Right lobe of liver (tissue), 6 donors: ENCODE measurements around the gene TFEB. TPM values are rescaled to one million over a fixed set of nuclear protein-coding genes. Genes with fewer than 3 reads are reported as not detected.

Experiments
- ATAC-seq, 4 donors: fragments of 200-7000 bp; cut with Tn5 transposase; one replicate each; pipeline ENCODE4 v1.9.1; 2020; ENCODE audit warnings: mild to moderate bottlenecking in 4 of 4, moderate library complexity in 4 of 4
- DNase-seq, 3 donors: peaks; one replicate each; pipeline ENCODE4 v3.0.0-alpha.2; 2020
- H3K27ac ChIP-seq, 3 donors: fragments of 200-600 bp; one replicate each; pipeline ENCODE4 v1.8.0; 2022
- H3K27me3 ChIP-seq, 2 donors: fragments of 200-600 bp; one replicate each; pipeline ENCODE4 v1.8.0; 2022
- H3K36me3 ChIP-seq, 4 donors: fragments of 200-600 bp; sonication (generic) in 1 of 4; one replicate each; pipeline versions ENCODE4 v1.5.1 to v1.8.0; 2017 to 2022; ENCODE audit warnings: control low read depth in 1 of 4
- H3K4me1 ChIP-seq, 4 donors: fragments of 200-600 bp; sonication (generic) in 1 of 4; one replicate each; pipeline versions ENCODE4 v1.5.1 to v1.8.0; 2017 to 2022; ENCODE audit warnings: control low read depth in 1 of 4
- H3K4me3 ChIP-seq, 3 donors: fragments of 200-600 bp; one replicate each; pipeline ENCODE4 v1.8.0; 2022
- H3K9me3 ChIP-seq, 4 donors: fragments of 200-600 bp; sonication (generic) in 1 of 4; one replicate each; pipeline versions ENCODE4 v1.5.1 to v1.8.0; 2017 to 2022; ENCODE audit warnings: control low read depth in 1 of 4
- CTCF ChIP-seq, 4 donors: fragments of 200-600 bp in 3 of 4; fragments of 450-650 bp in 1 of 4; IDR thresholded peaks; one replicate each; pipeline versions ENCODE4 v1.5.1 to v1.8.0; 2016 to 2022; ENCODE audit warnings: antibody characterized with exemption in 4 of 4, mild to moderate bottlenecking in 2 of 4
- POLR2A ChIP-seq: fragments of 450-650 bp; IDR thresholded peaks from one replicate; pipeline ENCODE4 v1.6.1; 2017; ENCODE audit warnings: antibody characterized with exemption, mild to moderate bottlenecking
- WGBS: methylation state at CpG from one replicate; pipeline ENCODE4 v1.1.6; 2018; ENCODE audit warnings: low coverage, low lambda C conversion rate; ENCODE audit not compliant: insufficient coverage; ENCODE audit errors: missing lambda C conversion rate; 5-methylcytosine and 5-hydroxymethylcytosine counted together
- intact Hi-C, 2 donors: fragments of 100-400 bp; cut with DNase I; formaldehyde crosslinking; loops; one replicate each; pipeline versions ENCODE4 v1.11.2 to v1.14.1; 2022
- total RNA-seq, 6 experiments: library from RNA; depleted of rRNA in 2 of 6; stranded (reverse); fragments of >200 nt in 2 of 6; fragmentation: NEBNext Ultra II Directional in 3 of 6; extraction: Animal tissue kit (Norgen Biotek cat#: 25700) in 3 of 6; gene quantifications; one replicate each; pipeline versions ENCODE4 v1.1.0 to v1.2.4, GENCODE V29; 2016 to 2023
- donor health status: DM: no; HTN: yes; CAD: no.
- donor health status: DM: no; HTN: no; CAD: no.
- donor health status: DM: no; HTN: no; CAD: no.
- donor health status: DM: no; HTN: yes; CAD: no.
- donor health status: DM: no; HTN: yes; CAD: no.

TFEB gene
- total RNA-seq, 6 experiments from 2014 or later, result 4.5 to 9.2 (median 6.6) TPM

DNA sequence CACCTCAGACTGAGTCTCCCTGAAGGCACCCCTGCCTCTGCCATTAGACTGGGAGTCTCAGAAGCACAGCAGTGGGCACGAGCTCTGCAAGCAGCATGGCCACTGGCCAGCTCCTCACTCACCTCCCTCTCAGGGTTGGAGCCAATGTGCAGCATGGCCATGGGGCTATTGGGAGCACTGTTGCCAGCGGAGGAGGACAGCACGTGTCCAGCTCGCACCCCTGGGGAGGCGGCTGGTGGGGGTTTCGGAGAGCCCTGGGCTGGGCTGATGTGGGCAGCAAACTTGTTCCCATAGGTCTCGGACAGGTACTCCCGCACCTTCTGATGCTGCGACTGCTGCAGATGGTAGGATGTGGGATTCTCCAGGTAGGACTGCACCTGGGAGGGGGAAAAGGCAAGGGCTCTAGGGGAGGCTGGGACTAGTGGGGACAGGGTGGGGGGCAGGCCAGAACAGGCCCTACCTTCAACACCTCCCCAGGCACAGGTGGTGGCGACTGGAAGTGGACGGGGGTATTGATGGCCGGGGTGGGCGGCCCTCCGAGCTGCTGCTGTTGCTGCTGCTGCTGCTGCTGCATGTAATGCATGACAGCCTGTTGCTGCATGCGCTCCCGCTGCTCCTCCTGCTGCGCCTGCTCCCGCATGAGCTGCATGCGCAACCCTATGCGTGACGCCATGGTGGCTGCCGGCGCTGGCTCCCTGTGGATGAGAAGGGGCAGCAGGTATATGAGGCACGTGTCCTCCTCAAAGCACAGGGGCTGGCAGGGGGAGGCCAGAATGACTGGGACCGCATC is 44.7 kb downstream of the TFEB start:
- TF ChIP-seq CTCF (IDR thresholded peaks at IDR 0.05), result no peak
- no peak for TF ChIP-seq POLR2A
- no peak overlapping the region for H3K4me3 ChIP-seq
- no peaks in the 10 kb centered on the region for H3K9me3 ChIP-seq
- no peak for ATAC-seq
- H3K27ac ChIP-seq, result no peak overlapping the region
- H3K36me3 ChIP-seq, result peaks cover 0 to 4% (median under 1%) of the 10 kb centered on the region in 4 donors
- intact Hi-C loops, result no loop called here
- no peaks in the 10 kb centered on the region for H3K4me1 ChIP-seq
- peak in 2 of 3 donors; percentile 9 to 11 for DNase-seq
- H3K27me3 ChIP-seq, result no peaks in the 10 kb centered on the region
- no CpG with 5 or more reads among the region's 25 CpGs for whole genome bisulfite sequencing

GRCh38 chr6:41689171-41690008 is 46.0 kb downstream of the TFEB start:
- Histone ChIP-seq H3K27ac (no peak overlapping the region), H3K36me3 (peaks cover 0 to 7% (median 2%) of the 10 kb centered on the region in 4 donors), H3K9me3 (no peaks in the 10 kb centered on the region), H3K27me3 (no peaks in the 10 kb centered on the region), H3K4me3 (no peak overlapping the region), H3K4me1 (no peaks in the 10 kb centered on the region)
- peak in 1 of 3 donors; percentile 6 for DNase-seq
- intact Hi-C loops, result loop anchor here in 1 of 2 donors (10.0 kb wide), 1 partner anchor 225 kb away; no protein-coding TSS in a partner anchor
- no peak for ATAC-seq
- 62% methylated on average over 3 of the region's 9 CpGs for WGBS
- TF ChIP-seq POLR2A (no peak), CTCF (IDR thresholded peaks at IDR 0.05) (no peak)

GRCh38 chr6:41688256-41688965 is 47.0 kb downstream of the TFEB start:
- TF ChIP-seq CTCF (IDR thresholded peaks at IDR 0.05) (no peak), POLR2A (no peak)

DNA sequence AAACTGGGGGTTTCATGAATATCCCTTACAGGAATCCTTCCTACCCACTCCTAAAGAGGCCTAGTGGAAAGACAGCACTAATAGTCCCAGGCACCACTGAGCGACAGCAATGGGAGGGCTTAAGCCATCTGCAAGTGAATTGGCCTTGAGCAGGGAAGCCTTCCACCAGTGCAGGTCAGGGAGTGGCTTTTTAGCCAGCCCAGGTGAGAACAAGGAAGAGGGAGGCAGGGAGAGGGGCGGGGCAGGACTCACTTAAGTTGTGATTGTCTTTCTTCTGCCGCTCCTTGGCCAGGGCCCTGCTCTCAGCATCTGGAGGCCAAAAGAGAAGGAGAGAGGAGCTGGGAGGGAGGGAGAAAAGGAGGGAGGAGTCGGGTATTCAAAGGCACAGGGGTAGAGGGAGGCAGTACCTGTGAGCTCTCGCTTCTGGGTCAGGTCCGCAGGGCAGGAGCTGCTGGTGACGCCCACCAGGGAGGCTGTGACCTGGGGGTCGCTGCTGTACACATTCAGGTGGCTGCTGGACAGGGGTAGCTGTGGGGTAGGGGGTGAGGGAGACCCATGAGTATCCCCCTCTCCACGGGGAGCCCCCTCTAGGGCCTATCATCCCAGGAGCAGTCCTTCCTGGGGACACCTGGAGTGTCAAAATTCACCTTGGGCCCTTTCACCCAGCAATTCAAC is 47.8 kb downstream of the TFEB start:
- Histone ChIP-seq H3K9me3 (no peaks in the 10 kb centered on the region), H3K4me3 (no peak overlapping the region), H3K36me3 (peaks cover 0 to 7% (median 2%) of the 10 kb centered on the region in 4 donors), H3K27me3 (no peaks in the 10 kb centered on the region), H3K27ac (no peak overlapping the region), H3K4me1 (peaks cover 0 to 6% (median 0%) of the 10 kb centered on the region in 4 donors)
- intact Hi-C loops, result loop anchor here in 1 of 2 donors (10.0 kb wide), 1 partner anchor 223 kb away; no protein-coding TSS in a partner anchor
- DNase-seq (peak in 1 of 3 donors; percentile 7), ATAC-seq (no peak)
- no peak for TF ChIP-seq CTCF (IDR thresholded peaks at IDR 0.05)
- TF ChIP-seq POLR2A, result no peak
- 89% methylated on average over 5 of the region's 9 CpGs for WGBS

More at GRCh38 chr6:41688256-41688965, 47.0 kb downstream of the TFEB start:
- Histone ChIP-seq H3K27ac (no peak overlapping the region), H3K9me3 (no peaks in the 10 kb centered on the region), H3K36me3 (peaks cover 0 to 7% (median 2%) of the 10 kb centered on the region in 4 donors), H3K4me3 (no peak overlapping the region), H3K27me3 (no peaks in the 10 kb centered on the region), H3K4me1 (peaks cover 0 to 3% (median 0%) of the 10 kb centered on the region in 4 donors)
- ATAC-seq (no peak), DNase-seq (peak in 1 of 3 donors; percentile 8)
- intact Hi-C loops, result loop anchor here in 1 of 2 donors (10.0 kb wide), 1 partner anchor 224 kb away; no protein-coding TSS in a partner anchor
- 83% methylated on average over 1 of the region's 5 CpGs for WGBS
